Measurements from ENCODE around the gene KIFC1.
A peak's percentile ranks its signal among the peaks of the same experiment; 100 is the strongest.
"Not testable (repeated sequence)": the region's sequence is repeated elsewhere in the genome, so short reads cannot be mapped to it uniquely, and the experiment has no call there.

KIFC1 gene
- 2.2 to 6.5 reads per million in 2 donors for total RNA-seq

- peak; percentile 97 to 100 (median 99) for DNase-seq
These were observed at the start of gene KIFC1 for GRCh38 chr6:33391278-33391921. Gene KIFC1 (plus strand): TSS chr6:33391823. CDS start chr6:33391986, 163 bp downstream.

GRCh38 chr6:33343606-33343952, 48.0 kb upstream of the KIFC1 start:
- DNase-seq = peak in 1 of 5 experiments; percentile 13

GRCh38 chr6:33343953-33344611, 47.5 kb upstream of the KIFC1 start:
- peak in 4 of 5 experiments; percentile 17 to 95 (median 76) for DNase-seq

- DNase-seq = peak; percentile 34 to 93 (median 63)
These were observed 46.6 kb upstream of the KIFC1 start for GRCh38 chr6:33344701-33345697.

- not testable (repeated sequence) for DNase-seq
These were observed 44.7 kb upstream of the KIFC1 start for GRCh38 chr6:33346972-33347371.

GRCh38 chr6:33347816-33348215, 43.8 kb upstream of the KIFC1 start:
- no peak for DNase-seq

- DNase-seq = not testable (repeated sequence)
These were observed 35.8 kb upstream of the KIFC1 start for GRCh38 chr6:33355860-33356259.

GRCh38 chr6:33356295-33356694, 35.3 kb upstream of the KIFC1 start:
- no peak for DNase-seq

GRCh38 chr6:33357160-33357871, 34.3 kb upstream of the KIFC1 start:
- DNase-seq = not testable (repeated sequence)

- DNase-seq = no peak
These were observed 32.3 kb upstream of the KIFC1 start for GRCh38 chr6:33359331-33359730.

- not testable (repeated sequence) for DNase-seq
These were observed 28.1 kb upstream of the KIFC1 start for GRCh38 chr6:33363486-33363885.

- not testable (repeated sequence) for DNase-seq
These were observed 27.0 kb upstream of the KIFC1 start for GRCh38 chr6:33364475-33365205.

GRCh38 chr6:33365206-33365971, 26.2 kb upstream of the KIFC1 start:
- not testable (repeated sequence) for DNase-seq

- no peak for DNase-seq
These were observed 24.5 kb upstream of the KIFC1 start for GRCh38 chr6:33367009-33367714.

GRCh38 chr6:33367715-33368025, 24.0 kb upstream of the KIFC1 start:
- not testable (repeated sequence) for DNase-seq

GRCh38 chr6:33371901-33372300, 19.7 kb upstream of the KIFC1 start:
- DNase-seq = not testable (repeated sequence)

- DNase-seq = no peak
These were observed 19.0 kb upstream of the KIFC1 start for GRCh38 chr6:33372526-33373123.

GRCh38 chr6:33373960-33374910, 17.4 kb upstream of the KIFC1 start:
- DNase-seq = peak in 2 of 5 experiments; percentile 2 to 29

Measured in T-helper 2 cell (primary cell).